ENCODE data around the gene CALML3. TPM values are rescaled to one million over a fixed set of nuclear protein-coding genes. Genes with fewer than 3 reads are reported as not detected.
A peak's percentile ranks its signal among the peaks of the same experiment; 100 is the strongest.

Gene CALML3
- total and polyA plus RNA-seq, 11 donors: 0.03 TPM; not detected in 10

DNA sequence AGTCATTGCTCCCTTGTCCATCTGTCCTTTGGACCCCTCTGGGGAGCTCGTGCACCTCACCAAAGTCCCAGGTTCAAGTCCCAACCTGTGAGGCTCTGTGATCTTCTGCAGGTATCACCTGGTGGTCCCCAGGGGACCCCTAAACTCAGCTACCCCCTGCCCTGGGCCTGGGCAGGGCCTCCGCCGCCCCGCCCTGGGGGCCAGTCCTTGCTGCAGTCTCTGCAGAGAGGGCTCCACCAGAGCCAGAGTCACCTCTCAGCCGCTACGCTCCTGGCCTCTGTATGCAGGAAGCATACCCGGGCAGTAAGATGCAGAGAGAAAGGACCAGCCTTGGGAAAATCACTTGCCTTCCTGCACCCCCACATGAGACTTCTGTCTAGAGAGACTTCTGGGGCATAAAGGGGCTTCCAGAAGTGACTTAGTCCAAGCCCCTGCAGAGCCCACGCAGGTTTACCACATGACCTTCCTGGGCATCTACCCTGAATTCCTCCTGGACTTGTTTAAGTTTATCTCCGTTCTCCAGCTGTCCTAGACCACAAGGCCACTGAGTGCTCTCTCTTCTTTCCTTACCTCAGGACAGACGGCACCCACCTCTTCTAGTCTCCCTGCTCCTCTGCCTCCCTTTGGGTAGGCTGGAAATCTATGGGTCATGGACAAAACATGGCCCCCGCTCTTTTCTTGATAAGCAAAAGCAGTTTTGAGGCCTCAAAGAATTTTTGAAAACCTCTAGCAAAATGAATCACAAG, 46.6 kb upstream of the CALML3 start:
- DNase-seq (no peak), ATAC-seq (no peak)
- Histone ChIP-seq H3K4me3 (no peak overlapping the region), H3K9me3 (no peaks in the 10 kb centered on the region), H3K36me3 (no peaks in the 10 kb centered on the region), H3K4me1 (no peaks in the 10 kb centered on the region), H3K27ac (no peak overlapping the region), H3K27me3 (no peaks in the 10 kb centered on the region)
- TF ChIP-seq, protein P1, sequence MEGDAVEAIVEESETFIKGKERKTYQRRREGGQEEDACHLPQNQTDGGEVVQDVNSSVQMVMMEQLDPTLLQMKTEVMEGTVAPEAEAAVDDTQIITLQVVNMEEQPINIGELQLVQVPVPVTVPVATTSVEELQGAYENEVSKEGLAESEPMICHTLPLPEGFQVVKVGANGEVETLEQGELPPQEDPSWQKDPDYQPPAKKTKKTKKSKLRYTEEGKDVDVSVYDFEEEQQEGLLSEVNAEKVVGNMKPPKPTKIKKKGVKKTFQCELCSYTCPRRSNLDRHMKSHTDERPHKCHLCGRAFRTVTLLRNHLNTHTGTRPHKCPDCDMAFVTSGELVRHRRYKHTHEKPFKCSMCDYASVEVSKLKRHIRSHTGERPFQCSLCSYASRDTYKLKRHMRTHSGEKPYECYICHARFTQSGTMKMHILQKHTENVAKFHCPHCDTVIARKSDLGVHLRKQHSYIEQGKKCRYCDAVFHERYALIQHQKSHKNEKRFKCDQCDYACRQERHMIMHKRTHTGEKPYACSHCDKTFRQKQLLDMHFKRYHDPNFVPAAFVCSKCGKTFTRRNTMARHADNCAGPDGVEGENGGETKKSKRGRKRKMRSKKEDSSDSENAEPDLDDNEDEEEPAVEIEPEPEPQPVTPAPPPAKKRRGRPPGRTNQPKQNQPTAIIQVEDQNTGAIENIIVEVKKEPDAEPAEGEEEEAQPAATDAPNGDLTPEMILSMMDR (IDR thresholded peaks at IDR 0.05): no peak
- no peak for TF ChIP-seq POLR2A (IDR thresholded peaks at IDR 0.05)
- WGBS, 4 donors: 83 to 95% (median 92%) methylated on average over 11 of the region's 11 CpGs
- intact Hi-C loops (cut with DNase I): no loop called here

DNA sequence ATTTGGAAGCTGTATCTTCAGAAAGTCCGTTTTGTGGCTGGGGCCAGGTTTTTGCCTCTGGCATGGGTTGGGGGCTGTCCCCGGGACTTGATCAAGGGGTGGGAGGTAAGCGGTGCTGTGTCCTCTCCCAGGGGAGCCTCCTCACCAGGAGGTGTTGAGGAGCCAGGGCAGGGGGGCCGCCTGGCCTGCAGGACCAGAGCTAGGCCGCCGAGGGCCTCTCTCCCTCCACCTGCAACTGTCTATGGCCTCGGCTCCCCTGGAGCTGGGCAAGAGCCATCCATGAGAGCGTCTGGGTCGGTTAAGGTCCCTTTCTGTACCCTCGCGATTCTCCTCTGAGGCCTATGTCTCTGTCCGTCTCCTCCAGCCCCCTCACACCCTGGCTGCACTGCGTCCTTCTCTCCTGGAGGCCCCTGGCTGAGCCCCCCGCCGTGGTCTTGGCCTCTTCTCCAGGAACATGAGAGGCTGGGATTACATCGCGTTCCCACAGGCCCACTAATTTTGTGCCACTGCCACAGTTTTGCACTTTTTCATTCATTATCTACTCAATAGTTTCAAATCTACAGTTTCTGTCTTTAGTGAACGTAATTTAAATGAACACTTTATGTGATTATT, 46.0 kb upstream of the CALML3 start:
- intact Hi-C loops (cut with DNase I): no loop called here
- Histone ChIP-seq H3K27ac (no peak overlapping the region), H3K27me3 (no peaks in the 10 kb centered on the region), H3K4me3 (no peak overlapping the region), H3K9me3 (no peaks in the 10 kb centered on the region), H3K36me3 (no peaks in the 10 kb centered on the region), H3K4me1 (no peaks in the 10 kb centered on the region)
- TF ChIP-seq, protein P1 (IDR thresholded peaks at IDR 0.05): no peak
- no peak for TF ChIP-seq POLR2A (IDR thresholded peaks at IDR 0.05)
- 90 to 93% (median 92%) methylated on average over 16 to 18 of the region's 18 CpGs for WGBS, 4 donors
- DNase-seq (no peak), ATAC-seq (no peak)

DNA sequence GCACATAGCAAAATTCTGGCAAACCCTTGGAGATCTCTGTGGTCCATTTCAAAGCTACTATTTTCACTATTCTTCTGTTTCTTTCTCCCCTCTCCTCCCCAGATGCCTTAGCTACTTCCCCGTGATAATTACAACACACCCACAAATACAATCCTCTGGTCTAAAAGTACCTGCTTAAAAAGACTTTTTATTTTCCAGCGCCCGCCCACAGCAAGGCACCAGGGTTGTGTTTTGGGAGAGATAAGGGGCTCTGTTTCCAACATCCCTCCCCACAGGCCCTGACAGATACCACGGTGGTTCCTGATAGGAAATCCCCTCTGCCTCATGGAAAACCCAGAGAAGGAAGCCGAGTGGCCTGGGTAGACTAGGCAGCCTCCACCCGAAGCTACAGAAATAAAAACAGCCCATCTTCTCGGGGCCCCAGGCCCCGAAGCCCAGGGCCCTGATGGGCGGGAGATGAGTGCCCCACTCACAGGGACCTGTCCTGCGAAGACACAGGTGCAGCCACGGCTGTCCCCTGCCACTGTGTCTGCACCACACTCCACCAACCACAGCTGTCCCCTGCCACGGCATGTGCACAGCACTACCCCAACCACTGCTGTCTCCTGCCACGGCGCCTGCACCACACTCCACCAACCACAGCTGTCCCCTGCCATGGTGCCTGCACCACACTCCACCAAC, 45.1 kb upstream of the CALML3 start:
- TF ChIP-seq POLR2A (IDR thresholded peaks at IDR 0.05): no peak
- TF ChIP-seq, protein P1 (IDR thresholded peaks at IDR 0.05): no peak
- intact Hi-C loops (cut with DNase I): no loop called here
- H3K9me3 ChIP-seq: peaks cover 0 to 2% (median 0%) of the 10 kb centered on the region in 12 donors
- no peak overlapping the region for H3K4me3 ChIP-seq
- 79 to 83% (median 80%) methylated on average over 14 of the region's 14 CpGs for WGBS, 4 donors
- H3K4me1 ChIP-seq: no peaks in the 10 kb centered on the region
- no peak for DNase-seq
- H3K36me3 ChIP-seq: no peaks in the 10 kb centered on the region
- no peaks in the 10 kb centered on the region for H3K27me3 ChIP-seq
- ATAC-seq: peak in 1 of 4 donors; percentile 38
- H3K27ac ChIP-seq: no peak overlapping the region
